K562 (cell line): ENCODE measurements around the gene DPCD. TPM values are rescaled to one million over a fixed set of nuclear protein-coding genes. Genes with fewer than 3 reads are reported as not detected.

ENCODE experiments used
- ARID1B ChIP-seq: fragments of 450-650 bp; IDR thresholded peaks from 2 replicates; pipeline ENCODE4 v1.6.1; 2016; ENCODE audit warnings: antibody characterized with exemption, mild to moderate bottlenecking, inconsistent platforms
- ATF4 ChIP-seq: fragments of 450-650 bp; formaldehyde crosslinking; IDR thresholded peaks from 2 replicates; pipeline ENCODE4 v1.4.0; 2022; ENCODE audit warnings: mild to moderate bottlenecking, moderate library complexity
- CBX3 ChIP-seq, 2 experiments: IDR thresholded peaks; 1 replicate in 1 of 2; 2 replicates in 1 of 2; pipeline ENCODE4 v1.6.1; 2012; ENCODE audit warnings: inconsistent platforms in 2 of 2, low read length in 2 of 2, borderline replicate concordance in 1 of 2, control low read depth in 1 of 2
- EP400 ChIP-seq: fragments of 450-650 bp; IDR thresholded peaks from 2 replicates; pipeline ENCODE4 v1.6.1; 2017; ENCODE audit warnings: antibody characterized with exemption, mild to moderate bottlenecking, moderate library complexity
- ILK ChIP-seq: fragments of 450-650 bp; IDR thresholded peaks from 2 replicates; pipeline ENCODE4 v1.6.1; 2016; ENCODE audit warnings: missing genetic modification characterization, low read depth, mild to moderate bottlenecking, missing compliant biosample characterization, moderate library complexity, borderline replicate concordance
- NFIX ChIP-seq: fragments of 250-450 bp; sonication (Bioruptor Pico); IDR thresholded peaks from 2 replicates; pipeline ENCODE4 v1.4.0; 2020; ENCODE audit warnings: low read depth, mild to moderate bottlenecking, moderate library complexity
- NFYB ChIP-seq: IDR thresholded peaks from 2 replicates; pipeline ENCODE4 v1.6.1; 2011; ENCODE audit warnings: mild to moderate bottlenecking, moderate library complexity; ENCODE audit not compliant: insufficient read length; ENCODE audit errors: extremely low read depth
- NR2C2 ChIP-seq, 2 experiments: fragments of 200-800 bp in 1 of 2; sonication (Bioruptor generic) in 1 of 2; sonication (generic) in 1 of 2; formaldehyde crosslinking in 1 of 2; IDR thresholded peaks; 2 replicates each; pipeline versions ENCODE4 v1.6.1 to v1.8.0; 2016 to 2022; ENCODE audit warnings: mild to moderate bottlenecking in 1 of 2, missing compliant biosample characterization in 1 of 2, missing genetic modification characterization in 1 of 2, missing genetic modification reagents in 1 of 2
- NUFIP1 ChIP-seq: fragments of 450-650 bp; IDR thresholded peaks from 2 replicates; pipeline ENCODE4 v1.6.1; 2018; ENCODE audit not compliant: partially characterized antibody
- PHF21A ChIP-seq: fragments of 450-650 bp; IDR thresholded peaks from 2 replicates; pipeline ENCODE4 v1.6.1; 2017; ENCODE audit warnings: low read depth, borderline replicate concordance
- SMAD3 ChIP-seq: fragments of 450-650 bp; formaldehyde crosslinking; conservative IDR thresholded peaks from 2 replicates; pipeline ENCODE4 v1.4.0; 2020; ENCODE audit warnings: mild to moderate bottlenecking
- STAT5B ChIP-seq: fragments of 250-450 bp; sonication (Bioruptor Pico); IDR thresholded peaks from 2 replicates; pipeline ENCODE4 v1.8.0; 2021; ENCODE audit warnings: mild to moderate bottlenecking, inconsistent platforms
- ZBTB26 ChIP-seq: fragments of 450-650 bp; formaldehyde crosslinking; IDR thresholded peaks from 2 replicates; pipeline ENCODE4 v1.4.0; 2022; ENCODE audit warnings: missing genetic modification characterization
- ZNF133 ChIP-seq: fragments of 250-450 bp; sonication (Bioruptor Pico); IDR thresholded peaks from 2 replicates; pipeline ENCODE4 v1.4.0; 2020; ENCODE audit warnings: mild to moderate bottlenecking
- ZNF197 ChIP-seq: fragments of 200-800 bp; sonication (Bioruptor generic); IDR thresholded peaks from 2 replicates; pipeline ENCODE4 v1.6.1; 2016; ENCODE audit warnings: low read depth, missing genetic modification characterization, missing compliant biosample characterization
- ZNF445 ChIP-seq: fragments of 250-450 bp; sonication (Bioruptor Pico); IDR thresholded peaks from 2 replicates; pipeline ENCODE4 v1.4.0; 2020; ENCODE audit warnings: low read depth, mild to moderate bottlenecking, moderate library complexity
- ZNF561 ChIP-seq: fragments of 450-650 bp; formaldehyde crosslinking; conservative IDR thresholded peaks from 2 replicates; pipeline ENCODE4 v1.4.0; 2020; ENCODE audit warnings: mild to moderate bottlenecking, moderate library complexity
- polyA plus RNA-seq, 8 experiments: library from polyadenylated mRNA; depleted of rRNA in 4 of 8; stranded (reverse) in 5 of 8; unstranded in 3 of 8; fragments of >200 nt; fragmentation: Nextera tagmentation in 2 of 8; fragmentation: Illumina TruSeq in 1 of 8; extraction: Ambion mirVana in 2 of 8; extraction: Trizol in 1 of 8; gene quantifications; 2 replicates each; pipeline versions ENCODE4 v1.2.1 to v1.2.3, GENCODE V29; 2011 to 2014; ENCODE audit warnings: inconsistent platforms in 1 of 8, missing spikeins in 1 of 8
- total RNA-seq, 7 experiments: library from RNA; depleted of rRNA in 6 of 7; stranded (reverse); fragments of >200 nt in 6 of 7; fragmentation: Illumina TruSeq in 2 of 7; extraction: Trizol in 2 of 7; gene quantifications; 2 replicates each; pipeline versions ENCODE4 v1.2.1 to v1.2.3, GENCODE V29; 2011 to 2021; ENCODE audit warnings: low replicate concordance in 1 of 7
- TF ChIP-seq, protein P1 (sequence below), 2 experiments: fragments of 450-650 bp; conservative IDR thresholded peaks; 2 replicates each; pipeline ENCODE4 v1.6.1; 2017; ENCODE audit warnings: mild to moderate bottlenecking in 2 of 2, moderate library complexity in 2 of 2
- TF ChIP-seq, protein P2 (sequence below): fragments of 250-450 bp; sonication (Bioruptor Pico); IDR thresholded peaks from 2 replicates; pipeline ENCODE4 v1.5.0; 2021; ENCODE audit warnings: mild to moderate bottlenecking, borderline replicate concordance
- TF ChIP-seq, protein P3 (sequence below): sonication (generic); formaldehyde crosslinking; IDR thresholded peaks from 2 replicates; pipeline ENCODE4 v1.4.0; 2020; ENCODE audit warnings: mild to moderate bottlenecking, missing genetic modification reagents

DPCD gene
- total and polyA plus RNA-seq, 9 of the 15 experiments (the other 6 are each of a cell fraction or from before 2014, with no cell fraction given) = 12.1 to 45.2 (median 20.0) TPM

GRCh38 chr10:101607124-101607523, 19.0 kb downstream of the DPCD start (continued):
- TF ChIP-seq, protein P1, sequence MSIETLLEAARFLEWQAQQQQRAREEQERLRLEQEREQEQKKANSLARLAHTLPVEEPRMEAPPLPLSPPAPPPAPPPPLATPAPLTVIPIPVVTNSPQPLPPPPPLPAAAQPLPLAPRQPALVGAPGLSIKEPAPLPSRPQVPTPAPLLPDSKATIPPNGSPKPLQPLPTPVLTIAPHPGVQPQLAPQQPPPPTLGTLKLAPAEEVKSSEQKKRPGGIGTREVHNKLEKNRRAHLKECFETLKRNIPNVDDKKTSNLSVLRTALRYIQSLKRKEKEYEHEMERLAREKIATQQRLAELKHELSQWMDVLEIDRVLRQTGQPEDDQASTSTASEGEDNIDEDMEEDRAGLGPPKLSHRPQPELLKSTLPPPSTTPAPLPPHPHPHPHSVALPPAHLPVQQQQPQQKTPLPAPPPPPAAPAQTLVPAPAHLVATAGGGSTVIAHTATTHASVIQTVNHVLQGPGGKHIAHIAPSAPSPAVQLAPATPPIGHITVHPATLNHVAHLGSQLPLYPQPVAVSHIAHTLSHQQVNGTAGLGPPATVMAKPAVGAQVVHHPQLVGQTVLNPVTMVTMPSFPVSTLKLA (conservative IDR thresholded peaks at IDR 0.05) = no peak
- no peak for TF ChIP-seq ZBTB26 (CRISPR knock-in tag)
- no peak for TF ChIP-seq NUFIP1
- TF ChIP-seq, protein P2, sequence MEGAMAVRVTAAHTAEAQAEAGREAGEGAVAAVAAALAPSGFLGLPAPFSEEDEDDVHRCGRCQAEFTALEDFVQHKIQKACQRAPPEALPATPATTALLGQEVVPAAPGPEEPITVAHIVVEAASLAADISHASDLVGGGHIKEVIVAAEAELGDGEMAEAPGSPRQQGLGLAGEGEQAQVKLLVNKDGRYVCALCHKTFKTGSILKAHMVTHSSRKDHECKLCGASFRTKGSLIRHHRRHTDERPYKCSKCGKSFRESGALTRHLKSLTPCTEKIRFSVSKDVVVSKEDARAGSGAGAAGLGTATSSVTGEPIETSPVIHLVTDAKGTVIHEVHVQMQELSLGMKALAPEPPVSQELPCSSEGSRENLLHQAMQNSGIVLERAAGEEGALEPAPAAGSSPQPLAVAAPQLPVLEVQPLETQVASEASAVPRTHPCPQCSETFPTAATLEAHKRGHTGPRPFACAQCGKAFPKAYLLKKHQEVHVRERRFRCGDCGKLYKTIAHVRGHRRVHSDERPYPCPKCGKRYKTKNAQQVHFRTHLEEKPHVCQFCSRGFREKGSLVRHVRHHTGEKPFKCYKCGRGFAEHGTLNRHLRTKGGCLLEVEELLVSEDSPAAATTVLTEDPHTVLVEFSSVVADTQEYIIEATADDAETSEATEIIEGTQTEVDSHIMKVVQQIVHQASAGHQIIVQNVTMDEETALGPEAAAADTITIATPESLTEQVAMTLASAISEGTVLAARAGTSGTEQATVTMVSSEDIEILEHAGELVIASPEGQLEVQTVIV (CRISPR knock-in tag) = no peak
- no peak for TF ChIP-seq ZNF133 (CRISPR knock-in tag)
- no peak for TF ChIP-seq PHF21A
- no peak for TF ChIP-seq NR2C2 (CRISPR knock-in tag; IDR thresholded peaks at IDR 0.05)
- TF ChIP-seq NR2C2 (tag; IDR thresholded peaks at IDR 0.05) = peak; percentile 45; the same call in 1 of the 2 replicates
- no peak for TF ChIP-seq STAT5B (CRISPR knock-in tag)
- TF ChIP-seq ARID1B = peak; percentile 71
- no peak for TF ChIP-seq SMAD3 (CRISPR knock-in tag)
- no peak for TF ChIP-seq ZNF561
- no peak for TF ChIP-seq EP400
- TF ChIP-seq ZNF445 = no peak
- no peak for TF ChIP-seq ZNF197
- TF ChIP-seq ILK = no peak
- TF ChIP-seq, protein P3, sequence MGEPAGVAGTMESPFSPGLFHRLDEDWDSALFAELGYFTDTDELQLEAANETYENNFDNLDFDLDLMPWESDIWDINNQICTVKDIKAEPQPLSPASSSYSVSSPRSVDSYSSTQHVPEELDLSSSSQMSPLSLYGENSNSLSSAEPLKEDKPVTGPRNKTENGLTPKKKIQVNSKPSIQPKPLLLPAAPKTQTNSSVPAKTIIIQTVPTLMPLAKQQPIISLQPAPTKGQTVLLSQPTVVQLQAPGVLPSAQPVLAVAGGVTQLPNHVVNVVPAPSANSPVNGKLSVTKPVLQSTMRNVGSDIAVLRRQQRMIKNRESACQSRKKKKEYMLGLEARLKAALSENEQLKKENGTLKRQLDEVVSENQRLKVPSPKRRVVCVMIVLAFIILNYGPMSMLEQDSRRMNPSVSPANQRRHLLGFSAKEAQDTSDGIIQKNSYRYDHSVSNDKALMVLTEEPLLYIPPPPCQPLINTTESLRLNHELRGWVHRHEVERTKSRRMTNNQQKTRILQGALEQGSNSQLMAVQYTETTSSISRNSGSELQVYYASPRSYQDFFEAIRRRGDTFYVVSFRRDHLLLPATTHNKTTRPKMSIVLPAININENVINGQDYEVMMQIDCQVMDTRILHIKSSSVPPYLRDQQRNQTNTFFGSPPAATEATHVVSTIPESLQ (CRISPR knock-in tag) = no peak
- TF ChIP-seq CBX3 (IDR thresholded peaks at IDR 0.05; ENCODE audit: borderline replicate concordance in 1 of 2, low read length in 2 of 2) = no peak
- TF ChIP-seq ATF4 = no peak
- TF ChIP-seq NFYB = no peak
- no peak for TF ChIP-seq NFIX (CRISPR knock-in tag)
